Activated CD4-positive, alpha-beta T cell treated with anti-CD3 and anti-CD28 coated beads for 4 hours (primary cell): ENCODE results near the gene UBE3B.

ENCODE experiments used
- DNase-seq, 2 donors: peaks; one replicate each; pipeline ENCODE4 v3.0.0-alpha.2; 2020

Gene UBE3B

DNA sequence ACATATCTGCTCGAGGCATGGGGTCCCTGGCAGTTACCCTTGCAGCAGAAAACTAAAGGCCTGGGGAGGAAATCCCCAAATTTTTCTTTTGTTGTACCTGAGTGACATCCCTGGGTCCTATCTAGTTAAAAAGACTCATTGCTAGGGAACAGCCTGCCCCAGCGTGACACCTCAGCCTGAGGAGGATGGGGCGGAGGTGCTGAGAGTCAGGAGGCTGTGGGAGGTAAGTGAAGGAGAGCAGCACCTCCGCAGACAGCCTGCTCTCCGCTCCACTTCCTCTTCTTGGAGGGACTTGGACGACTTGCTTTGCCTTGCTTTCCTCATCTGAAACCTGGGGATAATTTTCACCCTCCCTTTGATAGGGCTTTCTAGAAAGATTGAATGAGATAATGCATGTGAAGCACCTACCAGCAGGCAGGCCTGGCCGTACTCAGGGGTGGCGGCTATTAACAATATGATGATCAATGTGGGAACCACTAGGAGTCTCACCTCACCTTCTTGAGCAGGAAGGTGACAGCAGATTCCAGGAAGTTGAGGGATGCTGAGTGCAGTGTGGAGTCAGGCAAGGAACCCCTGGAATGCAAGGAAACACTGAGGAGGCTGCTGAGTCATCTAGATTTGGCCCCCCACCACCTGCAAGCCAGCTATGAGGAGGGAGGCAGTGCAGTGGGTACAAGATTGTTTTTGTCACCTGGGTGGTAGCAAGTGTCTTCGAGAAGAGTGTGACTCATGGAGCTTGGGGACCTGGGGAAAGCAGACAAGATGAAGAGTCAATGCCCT, 23.2 kb downstream of the UBE3B start:
- no peak for DNase-seq

DNA sequence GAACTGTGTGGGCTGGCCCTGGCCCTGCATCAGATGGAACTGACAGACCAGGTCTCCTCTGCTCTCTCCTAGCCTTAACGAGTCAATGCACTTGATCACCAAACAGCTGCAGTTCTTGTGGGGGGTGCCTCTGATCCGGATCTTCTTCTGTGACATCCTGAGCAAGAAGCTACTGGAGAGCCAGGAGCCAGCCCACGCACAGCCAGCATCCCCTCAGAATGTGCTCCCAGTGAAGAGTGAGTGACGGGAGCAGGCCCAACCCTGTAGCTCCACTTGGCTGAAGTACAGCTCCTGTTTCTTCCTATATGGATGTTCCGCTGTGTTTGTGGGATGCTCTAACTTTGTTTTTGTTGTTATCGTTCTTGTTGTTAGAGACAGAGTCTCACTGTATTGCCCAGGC, 23.9 kb downstream of the UBE3B start:
- DNase-seq: no peak

DNA sequence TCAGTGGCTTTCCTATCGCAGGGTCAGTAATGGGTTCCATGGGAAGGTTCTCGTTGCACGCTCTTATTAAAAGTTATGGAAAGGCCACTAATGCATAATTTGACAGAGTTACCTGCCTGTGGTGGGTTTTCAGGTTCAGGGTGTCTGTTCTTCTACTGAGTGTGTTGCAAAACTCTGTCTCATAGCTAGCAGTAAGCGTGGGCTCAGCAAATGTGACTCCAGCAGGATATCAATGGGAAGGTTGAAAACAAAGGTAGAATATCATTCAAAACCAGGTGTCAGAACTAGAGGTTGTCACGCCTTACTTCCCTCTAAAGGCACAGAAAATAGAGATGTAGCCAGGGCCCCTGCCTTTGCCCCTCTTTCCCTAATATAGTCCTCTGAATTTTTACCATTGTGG, 24.9 kb downstream of the UBE3B start:
- DNase-seq: no peak

DNA sequence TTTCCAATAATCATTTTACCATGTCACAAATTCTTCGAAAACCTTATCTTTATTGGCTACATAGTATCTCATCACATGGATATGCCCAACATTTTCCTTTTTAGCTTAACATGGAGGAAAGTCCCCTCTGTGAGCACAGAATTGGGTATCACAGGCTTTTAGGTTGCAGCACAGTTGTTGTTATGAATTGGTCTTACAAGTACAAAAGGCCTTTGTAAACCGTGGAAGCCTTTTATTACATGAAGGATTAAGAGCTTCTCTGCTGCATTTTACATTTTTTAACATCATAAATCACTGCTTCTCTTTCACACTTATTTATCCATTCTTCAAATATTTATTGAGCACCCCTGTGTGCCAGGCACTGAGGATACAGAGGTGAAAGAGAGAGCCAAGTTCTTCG, 26.2 kb downstream of the UBE3B start:
- DNase-seq: no peak

DNA sequence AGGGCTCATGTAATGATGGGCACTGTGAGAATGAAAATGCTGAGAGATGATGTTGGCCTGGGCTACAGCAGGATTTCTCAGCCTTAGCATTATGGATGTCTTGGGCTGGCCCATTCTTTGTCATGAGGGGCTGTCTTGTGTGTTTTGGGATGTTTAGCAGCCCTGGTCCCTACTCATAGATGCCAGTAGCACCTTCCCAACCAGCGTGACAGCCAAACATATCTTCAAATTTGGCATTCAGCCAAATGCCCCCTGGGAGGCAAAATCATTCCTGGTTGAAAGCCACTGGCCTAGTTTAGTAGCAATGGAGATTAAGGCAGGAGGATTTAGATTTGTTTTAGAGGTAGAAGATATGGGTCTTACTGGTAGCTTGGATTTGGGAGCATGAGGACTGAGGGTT, 26.6 kb downstream of the UBE3B start:
- DNase-seq: no peak

DNA sequence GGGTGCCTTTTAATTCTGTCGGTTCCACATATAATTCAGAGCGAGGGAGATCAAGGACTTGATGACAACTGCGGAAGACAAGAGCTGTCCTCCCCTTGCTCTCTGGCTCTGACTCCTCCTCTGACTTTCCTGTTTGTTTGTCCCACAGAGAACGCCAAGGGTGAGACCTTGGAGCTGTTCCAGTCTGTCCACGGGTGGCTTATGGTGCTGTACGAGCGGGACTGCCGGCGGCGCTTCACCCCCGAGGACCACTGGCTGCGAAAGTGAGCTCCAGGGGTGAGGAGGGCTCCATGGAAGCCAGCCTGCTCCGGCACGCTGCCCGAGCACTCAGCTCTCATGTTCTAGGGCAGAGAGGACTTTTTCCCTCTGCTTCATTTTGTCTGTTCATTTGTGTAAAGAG, 32.8 kb downstream of the UBE3B start:
- no peak for DNase-seq

DNA sequence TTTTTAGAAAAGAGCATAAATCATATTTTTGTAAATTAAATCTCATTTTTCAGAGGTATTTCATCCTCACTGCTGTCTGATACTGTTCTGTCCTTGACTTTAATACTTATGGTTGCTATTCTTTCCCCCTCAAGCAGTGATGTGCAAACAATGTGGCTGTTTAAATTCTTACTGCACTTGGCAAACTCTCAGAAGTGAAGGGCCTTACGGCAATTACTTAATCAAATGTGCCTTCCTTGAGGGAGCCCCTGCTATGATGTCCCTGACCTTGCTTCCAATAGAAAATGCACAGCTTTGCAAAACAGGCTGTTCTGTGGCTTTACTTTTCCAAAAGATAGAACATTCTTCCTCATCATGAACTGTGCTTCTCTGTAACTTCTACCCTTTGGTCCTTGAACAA, 35.2 kb downstream of the UBE3B start:
- no peak for DNase-seq

DNA sequence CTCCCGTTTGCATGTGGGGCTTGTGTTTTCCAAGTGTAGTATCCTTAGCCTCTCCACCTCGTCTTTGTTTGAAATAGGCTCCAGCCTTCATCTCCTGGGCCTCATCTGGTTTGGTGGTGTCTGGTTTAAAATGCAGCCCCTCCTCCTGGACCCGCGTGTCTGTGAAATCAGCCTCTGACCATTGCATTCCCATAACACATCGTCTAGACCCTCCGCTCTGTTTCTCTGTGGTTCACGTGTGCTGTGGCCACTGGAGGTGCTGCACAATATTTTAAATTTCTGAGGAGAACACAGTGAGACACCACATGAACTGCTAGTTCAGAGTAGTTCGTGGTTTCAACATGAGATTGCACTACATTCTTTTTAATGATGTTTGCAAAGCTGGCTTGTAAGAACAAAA, 35.6 kb downstream of the UBE3B start:
- DNase-seq: no peak

DNA sequence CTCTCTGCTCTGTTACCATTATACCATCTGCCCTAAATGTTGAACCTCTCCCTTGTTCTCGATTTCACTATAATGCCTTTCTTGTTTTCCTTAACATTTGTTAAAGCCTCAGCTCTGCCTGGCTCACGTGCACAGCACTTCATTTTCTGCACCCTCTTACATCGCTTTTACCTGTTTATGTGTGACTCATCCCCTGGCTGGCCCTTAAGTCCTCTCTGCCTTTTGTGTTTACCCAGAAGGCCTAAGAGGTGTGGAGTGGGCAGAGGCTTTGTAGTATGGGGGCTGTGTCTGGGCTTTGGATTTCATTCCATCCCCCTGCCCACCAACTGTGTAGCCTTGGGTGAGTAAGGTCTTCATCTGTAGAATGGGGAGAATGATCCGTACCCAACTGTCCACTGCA, 36.5 kb downstream of the UBE3B start:
- no peak for DNase-seq

DNA sequence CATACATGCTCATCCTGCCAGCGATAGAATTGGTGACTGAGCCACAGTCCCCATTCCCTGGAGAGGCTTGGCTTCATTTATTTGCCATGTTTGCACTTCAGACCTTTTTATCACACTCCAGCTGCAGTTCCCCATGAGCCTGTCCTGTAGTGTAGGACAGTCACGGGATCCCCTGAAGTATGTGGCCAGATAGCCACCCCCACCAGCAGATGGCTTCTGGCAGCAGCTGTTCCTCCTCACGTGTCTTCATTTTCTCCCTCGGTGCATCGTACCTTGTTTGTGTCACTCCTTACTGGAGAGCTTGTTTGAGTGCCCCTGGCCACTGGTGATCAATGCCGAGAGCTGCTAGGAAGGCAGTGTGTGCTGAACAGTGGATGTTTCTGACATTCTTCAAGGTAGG, 40.2 kb downstream of the UBE3B start:
- DNase-seq: no peak

DNA sequence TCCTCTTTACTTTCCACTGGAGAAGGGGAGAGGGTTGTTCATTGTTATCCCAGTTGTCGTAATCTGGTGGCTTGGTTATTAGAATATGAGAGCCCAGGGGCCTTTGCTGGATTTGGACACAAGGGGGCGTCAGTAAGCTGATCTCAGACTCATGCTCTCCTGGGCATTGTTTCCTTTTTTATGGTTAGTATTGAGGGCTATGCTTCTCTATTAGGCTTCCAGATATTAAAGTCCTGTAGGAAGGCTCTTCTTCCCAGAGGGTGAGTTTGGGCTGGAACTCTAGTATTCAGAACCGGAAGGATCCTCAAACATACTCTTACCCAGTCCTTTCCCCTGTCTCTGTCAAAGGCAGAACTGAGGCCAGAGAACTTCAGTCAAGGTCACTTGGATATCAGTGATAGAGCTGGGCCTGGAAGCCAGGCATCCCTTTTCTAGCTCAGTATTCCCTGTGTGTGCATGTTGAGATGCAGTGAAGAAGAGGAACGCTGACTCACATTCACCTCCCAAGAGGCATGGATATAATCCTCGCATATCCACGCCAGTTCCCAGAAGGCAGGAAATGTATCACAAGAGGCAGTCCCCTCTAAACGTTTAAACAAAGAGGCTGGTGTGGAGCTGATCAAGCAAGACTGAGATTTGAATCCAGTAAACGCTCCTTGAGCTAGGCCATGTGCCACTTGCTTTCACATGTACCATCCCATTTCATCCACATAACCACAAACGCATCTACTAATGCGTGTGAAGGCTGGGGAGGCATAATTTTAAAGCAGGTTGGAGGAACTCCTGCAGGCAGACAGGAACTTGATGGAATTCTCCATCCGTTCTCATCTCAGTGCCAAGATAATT, 41.6 kb downstream of the UBE3B start:
- DNase-seq: peak; percentile 41 to 62

DNA sequence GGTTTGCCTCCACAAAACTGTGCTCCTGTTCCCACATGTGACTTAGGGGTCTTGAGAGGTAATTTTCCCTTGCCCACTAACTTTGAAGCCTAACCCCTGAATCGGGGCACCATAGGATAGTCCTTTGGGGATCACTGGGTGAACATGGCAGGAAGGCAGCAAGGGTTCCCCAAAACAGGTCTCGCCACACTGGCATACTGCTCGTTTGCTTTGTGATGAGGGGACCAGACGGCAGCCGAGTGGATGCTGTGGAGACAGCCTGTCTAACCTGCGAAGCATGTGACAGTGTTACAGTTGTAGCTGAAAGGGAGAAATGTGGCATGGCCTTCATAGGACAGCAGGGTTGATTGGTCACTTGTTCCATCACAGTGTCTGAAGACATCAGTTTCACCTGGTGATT, 42.4 kb downstream of the UBE3B start:
- no peak for DNase-seq

DNA sequence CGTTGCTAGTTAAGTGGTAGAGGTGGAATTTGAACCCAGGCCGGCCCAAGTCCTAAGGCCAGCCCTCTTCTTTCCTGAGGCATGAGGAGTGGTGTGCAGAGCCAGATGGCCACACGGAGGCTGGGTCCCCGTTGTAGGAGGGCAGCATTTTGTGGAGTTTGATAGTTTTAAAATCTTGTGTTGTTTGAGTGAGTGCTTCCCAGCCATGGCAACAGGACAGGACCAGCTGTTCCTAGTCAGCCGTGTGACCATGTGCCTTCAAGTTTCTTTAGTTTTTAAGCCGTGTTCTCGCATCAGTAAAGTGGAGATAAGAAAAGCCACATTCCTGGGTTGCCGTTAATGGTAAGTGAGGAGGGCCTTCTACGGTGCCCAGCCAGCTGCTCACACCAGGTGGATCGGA, 44.4 kb downstream of the UBE3B start:
- no peak for DNase-seq

DNA sequence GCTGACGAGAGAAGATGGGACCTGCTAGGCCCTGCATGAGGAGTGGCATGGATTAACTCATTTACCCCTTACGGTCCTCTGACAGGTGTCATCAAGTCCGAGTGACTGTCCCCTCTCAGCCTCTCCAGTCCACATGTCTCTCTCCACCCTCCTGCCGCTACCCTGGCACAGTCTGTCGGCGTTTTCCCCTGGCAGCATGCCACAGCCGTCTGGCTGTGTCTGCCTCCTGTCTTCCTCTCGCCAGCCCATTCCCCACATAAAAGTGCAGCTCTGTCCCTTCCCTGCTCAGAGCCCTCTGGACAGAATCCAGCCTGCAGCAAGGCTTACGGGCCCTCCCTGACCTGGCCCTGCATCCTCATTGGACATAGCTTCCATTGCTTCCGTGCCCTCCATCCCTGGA, 45.6 kb downstream of the UBE3B start:
- no peak for DNase-seq

DNA sequence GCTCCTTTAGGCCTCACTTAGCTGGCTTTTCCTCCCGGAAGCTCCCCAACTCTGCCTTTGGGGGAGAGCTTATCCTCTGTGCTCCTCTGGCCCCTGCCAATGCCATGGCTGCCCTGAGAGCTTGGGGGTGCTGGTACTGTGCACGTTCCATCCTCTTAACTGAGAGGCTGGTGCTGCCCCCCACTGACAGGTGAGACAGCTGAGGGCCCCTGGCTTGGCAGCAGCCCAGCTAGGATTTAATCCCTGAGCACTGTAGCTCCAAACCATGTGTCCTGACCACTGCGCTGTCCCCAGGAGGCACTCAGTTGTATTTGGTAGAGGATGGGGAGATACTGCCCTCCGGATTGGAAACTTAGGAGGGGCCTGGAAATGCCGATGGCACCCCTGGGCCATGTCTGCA, 46.1 kb downstream of the UBE3B start:
- DNase-seq: no peak

DNA sequence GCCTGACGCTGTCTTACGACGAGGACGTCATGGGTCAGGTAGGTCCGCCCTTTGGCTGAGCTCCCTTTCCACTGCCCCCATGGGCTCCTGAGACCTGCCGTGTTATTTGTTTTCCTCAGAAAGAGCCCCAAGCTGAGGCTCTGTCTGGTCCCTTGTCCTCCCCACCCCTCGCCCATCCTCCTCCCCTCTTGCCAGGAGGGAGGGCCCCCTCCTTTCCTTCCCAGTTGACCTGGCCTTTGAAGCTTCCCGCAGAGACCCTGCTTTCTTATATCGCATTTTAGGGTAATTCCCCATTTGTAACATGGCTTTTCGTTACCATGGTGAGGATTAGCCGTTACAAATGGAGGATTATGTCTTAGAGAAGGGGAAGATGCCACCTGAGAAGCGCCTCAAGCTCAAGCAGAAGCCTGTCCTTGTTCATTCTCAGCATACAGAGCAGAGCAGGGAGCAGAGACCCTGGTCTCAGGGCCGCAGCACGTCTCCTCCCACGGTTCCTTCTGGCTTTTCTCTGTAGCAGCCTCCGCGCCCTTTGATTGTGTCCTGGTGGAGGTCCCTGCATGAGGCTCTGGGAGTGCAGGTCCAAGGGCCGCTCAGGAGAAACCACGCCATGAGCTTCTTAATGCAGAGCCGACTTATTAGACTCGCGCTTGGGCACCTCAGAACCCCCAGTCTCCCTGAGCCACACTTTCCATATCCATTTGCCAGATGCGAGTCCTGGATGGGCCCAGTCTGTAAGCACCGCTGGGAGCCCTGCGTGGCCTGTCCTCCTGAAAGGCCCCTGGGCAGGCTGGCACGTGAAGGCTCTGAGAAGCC, 47.2 kb downstream of the UBE3B start:
- DNase-seq: no peak

DNA sequence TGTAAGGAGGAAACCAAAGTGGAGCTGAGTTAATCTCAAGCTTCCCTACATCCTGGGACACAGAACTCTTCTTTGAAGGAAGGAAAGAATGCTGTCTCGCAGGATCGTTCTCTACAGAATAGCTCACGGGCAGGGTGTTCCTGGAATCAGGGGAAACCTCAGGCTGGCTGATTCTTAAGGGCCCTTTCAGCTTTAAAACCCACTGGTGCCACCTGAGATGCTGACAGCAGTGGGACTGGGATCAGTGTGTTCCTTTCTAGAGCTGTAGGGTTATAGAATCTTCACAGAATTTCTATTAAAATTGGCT, 47.8 kb downstream of the UBE3B start:
- no peak for DNase-seq

DNA sequence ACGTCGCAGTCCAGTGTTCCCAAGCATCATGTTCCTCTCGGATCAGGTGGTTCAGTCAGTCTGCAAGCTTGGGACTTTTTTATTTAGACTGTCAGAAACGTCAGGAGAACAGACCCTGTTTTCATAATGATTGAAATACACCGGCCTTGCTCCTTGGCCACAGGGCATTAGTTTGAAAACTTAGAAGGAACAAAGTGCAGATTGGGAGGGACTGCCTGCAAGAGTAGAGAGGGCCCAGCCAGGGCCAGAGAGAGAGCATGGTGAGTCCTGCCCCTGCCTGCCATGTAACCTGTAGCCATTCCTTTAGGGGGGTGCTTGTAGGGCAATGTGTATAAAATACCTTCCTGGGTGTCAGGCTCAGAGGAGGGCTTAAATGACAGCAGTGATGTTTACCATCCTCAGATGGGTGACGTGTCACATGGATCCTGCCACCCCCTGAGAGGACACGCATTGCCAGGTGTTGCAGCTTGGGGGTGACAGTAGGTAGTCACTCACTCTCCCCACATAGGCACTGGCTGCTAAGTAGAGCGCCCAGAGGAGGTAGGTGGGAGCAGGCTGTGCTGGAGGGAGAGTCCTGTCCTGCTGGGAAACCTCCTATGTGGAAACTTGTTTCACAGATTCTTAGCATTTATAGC, 50.2 kb downstream of the UBE3B start:
- no peak for DNase-seq

DNA sequence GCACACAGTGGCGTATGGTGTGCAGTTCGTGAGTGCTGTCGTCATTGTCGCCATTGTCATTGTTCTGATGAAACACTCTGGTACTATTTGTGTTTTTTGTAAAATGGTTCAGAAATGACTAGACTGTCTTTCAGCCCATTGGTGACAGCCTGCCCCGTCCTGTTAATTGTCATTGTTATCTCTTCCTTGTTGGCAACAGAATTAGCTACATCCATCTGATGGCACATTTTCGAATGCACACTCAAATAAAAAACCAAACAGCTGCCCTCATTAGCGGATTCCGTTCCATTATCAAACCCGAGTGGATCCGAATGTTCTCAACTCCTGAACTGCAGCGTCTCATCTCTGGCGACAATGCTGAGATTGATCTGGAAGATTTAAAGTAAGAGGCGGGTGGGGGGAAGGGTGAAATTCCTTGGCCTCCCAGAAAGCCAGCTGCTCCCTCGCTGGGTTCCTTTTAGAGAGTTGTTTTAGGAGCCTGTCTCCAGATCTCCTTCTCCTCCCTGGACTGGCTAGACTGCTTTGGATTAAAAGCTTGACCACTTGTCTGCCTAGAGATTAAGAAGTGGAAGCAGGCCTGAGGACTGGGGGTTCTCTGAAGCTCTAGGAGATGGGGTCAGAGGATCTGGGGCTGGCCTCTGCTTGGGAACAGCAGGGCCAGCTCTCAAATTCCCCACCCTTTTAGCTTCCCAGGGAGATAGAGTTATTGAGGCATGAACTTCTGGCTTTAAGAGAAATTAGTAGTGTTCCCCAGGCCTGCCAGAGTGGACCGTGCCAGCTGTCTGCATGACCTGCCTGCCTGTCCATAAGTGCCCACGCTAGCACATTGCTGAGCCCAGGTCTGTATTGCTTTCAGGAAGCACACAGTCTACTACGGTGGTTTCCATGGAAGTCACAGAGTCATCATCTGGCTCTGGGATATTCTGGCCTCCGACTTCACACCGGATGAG, 52.5 kb downstream of the UBE3B start:
- no peak for DNase-seq

DNA sequence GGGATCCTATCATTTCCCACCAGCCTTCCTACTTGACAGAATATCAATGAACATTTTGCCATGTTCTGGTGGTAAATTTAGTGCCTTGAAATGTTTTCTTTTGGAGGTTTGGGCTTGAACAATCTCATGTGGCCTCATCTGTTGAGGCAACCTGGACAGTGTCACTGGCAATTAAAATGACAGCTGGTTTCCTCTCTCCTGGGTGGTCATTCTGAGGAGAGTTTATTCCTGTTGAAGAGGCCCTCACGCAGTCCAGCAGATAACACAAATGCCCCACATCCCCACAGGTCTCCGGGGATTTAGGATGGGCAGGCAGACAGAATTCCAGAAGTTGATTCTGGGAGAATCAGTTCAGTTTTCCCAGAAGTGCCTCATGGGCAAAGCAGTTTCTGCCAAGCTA, 54.0 kb downstream of the UBE3B start:
- no peak for DNase-seq

DNA sequence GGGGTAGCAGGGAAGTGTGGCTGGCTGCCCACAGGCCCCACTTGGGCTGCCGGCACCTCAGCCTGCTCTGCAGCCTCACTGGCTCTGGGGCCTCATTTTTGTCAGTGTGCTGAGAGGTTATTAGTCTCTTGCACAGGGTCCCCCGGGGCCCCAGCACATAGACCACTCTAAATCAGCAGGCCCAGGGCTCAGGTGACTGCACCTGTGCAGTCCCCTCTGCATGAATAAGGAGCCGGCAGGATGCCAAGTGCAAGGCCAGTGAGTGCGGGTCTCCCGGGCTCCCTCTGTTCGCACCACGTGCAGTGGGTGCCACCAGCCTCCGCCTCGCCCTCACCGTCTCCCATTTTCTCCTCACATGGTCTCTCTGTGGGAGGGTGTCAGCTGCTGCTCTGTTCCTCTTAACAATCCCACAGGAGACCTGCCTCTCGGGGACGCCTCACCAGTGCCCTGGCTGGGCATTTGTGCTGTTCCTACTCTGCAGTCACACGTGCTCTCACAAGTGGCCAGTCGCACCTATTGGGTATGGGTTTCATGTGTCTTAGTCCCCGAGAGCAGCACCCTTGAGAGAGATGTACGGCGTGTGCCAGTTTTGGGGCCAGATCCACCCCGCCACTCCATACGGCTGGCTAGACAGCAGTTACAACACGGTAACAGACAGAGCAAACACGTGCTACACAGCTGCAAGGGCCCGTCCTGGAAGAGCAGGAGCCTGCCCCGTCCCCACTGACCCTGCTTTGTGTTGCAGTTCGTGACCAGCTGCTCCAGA, 55.5 kb downstream of the UBE3B start:
- no peak for DNase-seq

DNA sequence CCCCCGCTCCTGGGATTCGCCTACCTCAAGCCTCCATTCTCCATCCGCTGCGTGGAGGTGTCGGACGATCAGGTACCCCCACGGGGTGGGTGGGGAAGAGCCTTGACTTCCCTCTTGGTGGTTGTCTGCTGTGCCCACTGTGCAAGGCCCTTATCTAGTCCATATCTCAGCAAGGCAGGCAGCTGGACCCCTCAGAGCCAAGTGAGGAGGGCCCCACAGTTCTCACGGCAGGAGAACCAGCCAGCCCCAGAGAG, 56.0 kb downstream of the UBE3B start:
- no peak for DNase-seq
